Measurements from ENCODE around the gene TAC1. TPM values are rescaled to one million over a fixed set of nuclear protein-coding genes. Genes with fewer than 3 reads are reported as not detected.

Gene TAC1
- total and polyA plus RNA-seq, 2 of the 4 experiments (the other 2 are of a cell fraction), result not detected

DNA sequence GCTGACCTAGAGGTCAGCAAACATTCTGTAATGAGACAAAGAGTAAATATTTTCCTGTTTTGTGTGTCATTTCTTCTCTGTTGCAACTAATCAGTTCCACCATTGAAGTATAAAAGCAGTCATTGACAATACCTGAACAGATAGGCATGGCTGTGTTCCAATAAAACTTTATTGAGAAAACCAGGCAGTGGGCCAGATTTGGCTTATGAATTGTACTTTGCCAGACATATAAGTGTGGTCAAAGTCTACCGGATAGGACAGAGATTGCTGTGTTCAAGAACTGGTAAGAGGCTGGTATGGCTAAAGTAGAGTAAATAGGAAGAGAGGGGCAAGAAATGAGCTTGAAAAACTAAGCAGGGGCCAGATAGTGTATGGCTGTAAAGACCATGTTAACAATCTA lies 38.3 kb upstream of the TAC1 start:
- no peak overlapping the region for H3K14ac ChIP-seq (replicated peaks; ENCODE audit: low read depth, low read length)
- H3K4me3 ChIP-seq (ENCODE audit: insufficient read depth, low read depth, low read length), result no peak overlapping the region
- no peak overlapping the region for H2BK120ac ChIP-seq (ENCODE audit: low read depth, low read length)
- DNase-seq (no peak), ATAC-seq (ENCODE audit: low read depth) (no peak)
- WGBS, 2 experiments (ENCODE audit: extremely low coverage in 2 of 2, insufficient read length in 1 of 2), result 50% methylated on average over 1 of the region's 1 CpG; no CpG with 5 or more reads in 1 of the 2 experiments
- no peaks in the 10 kb centered on the region for H4K20me1 ChIP-seq (ENCODE audit: insufficient read depth, low read length)
- no peak overlapping the region for H2BK5ac ChIP-seq (ENCODE audit: low read depth, low read length, poor library complexity, severe bottlenecking)
- no peak overlapping the region for H4K5ac ChIP-seq (ENCODE audit: low read depth, low read length)
- dilution Hi-C loops (cut with HindIII; ENCODE audit: low sequenced_read_pairs, unreplicated experiment), result no loop called here
- H2AK5ac ChIP-seq (ENCODE audit: low read depth, low read length), result no peak overlapping the region
- no peaks in the 10 kb centered on the region for H3K9me1 ChIP-seq (ENCODE audit: insufficient read depth, low read length)
- in situ Hi-C loops (cut with MboI; ENCODE audit: low sequenced_read_pairs), result no loop called here
- H3K18ac ChIP-seq (ENCODE audit: low read depth, low read length), result no peak overlapping the region
- no TSS peak for BruUV-seq (replicated peaks)
- H3K27ac ChIP-seq (ENCODE audit: insufficient read depth, low read length), result no peak overlapping the region
- no peak overlapping the region for H2AFZ ChIP-seq (replicated peaks; ENCODE audit: low read length, poor library complexity)
- no peak overlapping the region for H3K23ac ChIP-seq (ENCODE audit: low read depth, low read length)
- intact Hi-C loops (cut with micrococcal nuclease), result no loop called here
- no peak overlapping the region for H2BK20ac ChIP-seq (ENCODE audit: low read depth, low read length)
- CTCF ChIA-PET, result no interaction called here
- no peaks in the 10 kb centered on the region for H3K4me1 ChIP-seq (ENCODE audit: control insufficient read depth, insufficient read depth, low read length)
- H3K36me3 ChIP-seq (ENCODE audit: control insufficient read depth, insufficient read depth, low read length), result no peaks in the 10 kb centered on the region
- H3K4ac ChIP-seq (ENCODE audit: low read depth, low read length), result no peak overlapping the region
- no peaks in the 10 kb centered on the region for H3K27me3 ChIP-seq (ENCODE audit: control insufficient read depth, insufficient read depth, low read length)
- H3K79me1 ChIP-seq (ENCODE audit: low read depth in 1 of 2, low read length in 2 of 2), result no peaks in the 10 kb centered on the region
- H3K56ac ChIP-seq (ENCODE audit: extremely low read depth, insufficient read depth, low read length), result no peak overlapping the region
- H3K9me3 ChIP-seq (ENCODE audit: control insufficient read depth, insufficient read depth, low read length), result peaks cover 4% of the 10 kb centered on the region; the same call in 1 of the 2 replicates
- no peak overlapping the region for H4K91ac ChIP-seq (ENCODE audit: insufficient read depth, low read depth, low read length)
- no peak for TF ChIP-seq MAFK (IDR thresholded peaks at IDR 0.05; ENCODE audit: low read depth, low read length)
- TF ChIP-seq, protein P1, sequence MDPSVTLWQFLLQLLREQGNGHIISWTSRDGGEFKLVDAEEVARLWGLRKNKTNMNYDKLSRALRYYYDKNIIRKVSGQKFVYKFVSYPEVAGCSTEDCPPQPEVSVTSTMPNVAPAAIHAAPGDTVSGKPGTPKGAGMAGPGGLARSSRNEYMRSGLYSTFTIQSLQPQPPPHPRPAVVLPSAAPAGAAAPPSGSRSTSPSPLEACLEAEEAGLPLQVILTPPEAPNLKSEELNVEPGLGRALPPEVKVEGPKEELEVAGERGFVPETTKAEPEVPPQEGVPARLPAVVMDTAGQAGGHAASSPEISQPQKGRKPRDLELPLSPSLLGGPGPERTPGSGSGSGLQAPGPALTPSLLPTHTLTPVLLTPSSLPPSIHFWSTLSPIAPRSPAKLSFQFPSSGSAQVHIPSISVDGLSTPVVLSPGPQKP (IDR thresholded peaks at IDR 0.05; ENCODE audit: borderline replicate concordance, low read depth, low read length), result no peak
- no peak for TF ChIP-seq BHLHE40 (IDR thresholded peaks at IDR 0.05; ENCODE audit: low read depth, low read length)
- no peak for TF ChIP-seq RCOR1 (IDR thresholded peaks at IDR 0.05; ENCODE audit: insufficient replicate concordance, low read length)
- TF ChIP-seq RAD21 (IDR thresholded peaks at IDR 0.05; ENCODE audit: low read length), result no peak
- TF ChIP-seq, protein P2, sequence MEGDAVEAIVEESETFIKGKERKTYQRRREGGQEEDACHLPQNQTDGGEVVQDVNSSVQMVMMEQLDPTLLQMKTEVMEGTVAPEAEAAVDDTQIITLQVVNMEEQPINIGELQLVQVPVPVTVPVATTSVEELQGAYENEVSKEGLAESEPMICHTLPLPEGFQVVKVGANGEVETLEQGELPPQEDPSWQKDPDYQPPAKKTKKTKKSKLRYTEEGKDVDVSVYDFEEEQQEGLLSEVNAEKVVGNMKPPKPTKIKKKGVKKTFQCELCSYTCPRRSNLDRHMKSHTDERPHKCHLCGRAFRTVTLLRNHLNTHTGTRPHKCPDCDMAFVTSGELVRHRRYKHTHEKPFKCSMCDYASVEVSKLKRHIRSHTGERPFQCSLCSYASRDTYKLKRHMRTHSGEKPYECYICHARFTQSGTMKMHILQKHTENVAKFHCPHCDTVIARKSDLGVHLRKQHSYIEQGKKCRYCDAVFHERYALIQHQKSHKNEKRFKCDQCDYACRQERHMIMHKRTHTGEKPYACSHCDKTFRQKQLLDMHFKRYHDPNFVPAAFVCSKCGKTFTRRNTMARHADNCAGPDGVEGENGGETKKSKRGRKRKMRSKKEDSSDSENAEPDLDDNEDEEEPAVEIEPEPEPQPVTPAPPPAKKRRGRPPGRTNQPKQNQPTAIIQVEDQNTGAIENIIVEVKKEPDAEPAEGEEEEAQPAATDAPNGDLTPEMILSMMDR (conservative IDR thresholded peaks at IDR 0.05; ENCODE audit: low read depth, low read length), result no peak
- TF ChIP-seq, protein P3, sequence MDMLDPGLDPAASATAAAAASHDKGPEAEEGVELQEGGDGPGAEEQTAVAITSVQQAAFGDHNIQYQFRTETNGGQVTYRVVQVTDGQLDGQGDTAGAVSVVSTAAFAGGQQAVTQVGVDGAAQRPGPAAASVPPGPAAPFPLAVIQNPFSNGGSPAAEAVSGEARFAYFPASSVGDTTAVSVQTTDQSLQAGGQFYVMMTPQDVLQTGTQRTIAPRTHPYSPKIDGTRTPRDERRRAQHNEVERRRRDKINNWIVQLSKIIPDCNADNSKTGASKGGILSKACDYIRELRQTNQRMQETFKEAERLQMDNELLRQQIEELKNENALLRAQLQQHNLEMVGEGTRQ (IDR thresholded peaks at IDR 0.05; ENCODE audit: low read depth, low read length), result no peak
- no peak for TF ChIP-seq CHD1 (IDR thresholded peaks at IDR 0.05; ENCODE audit: low read depth, low read length)
- TF ChIP-seq CEBPB (IDR thresholded peaks at IDR 0.05; ENCODE audit: low read depth, low read length), result no peak
- TF ChIP-seq POLR2A (IDR thresholded peaks at IDR 0.05; ENCODE audit: low read depth, low read length), result no peak
- TF ChIP-seq MXI1 (IDR thresholded peaks at IDR 0.05; ENCODE audit: borderline replicate concordance, low read depth, low read length), result no peak
- TF ChIP-seq RFX5 (IDR thresholded peaks at IDR 0.05; ENCODE audit: low read depth, low read length), result no peak
- TF ChIP-seq FOS (IDR thresholded peaks at IDR 0.05; ENCODE audit: low read depth, low read length), result no peak
- TF ChIP-seq MAZ (IDR thresholded peaks at IDR 0.05; ENCODE audit: borderline replicate concordance, low read depth, low read length), result no peak
- TF ChIP-seq SMC3 (IDR thresholded peaks at IDR 0.05; ENCODE audit: low read depth, low read length), result no peak
- no peak for TF ChIP-seq NFE2L2 (IDR thresholded peaks at IDR 0.05; ENCODE audit: low read depth, low read length)
- no peak overlapping the region for H3K9ac ChIP-seq (ENCODE audit: low read depth, low read length)
- no peak overlapping the region for H2BK15ac ChIP-seq (ENCODE audit: low read depth, low read length)
- POLR2A ChIA-PET (ENCODE audit: unreplicated experiment), result no interaction called here
- H3K4me2 ChIP-seq (ENCODE audit: low read depth, low read length), result no peak overlapping the region
- H2AK9ac ChIP-seq (replicated peaks; ENCODE audit: low read depth, low read length, poor library complexity), result no peak overlapping the region
- no peak overlapping the region for H4K8ac ChIP-seq (ENCODE audit: low read depth in 2 of 2, low read length in 2 of 2)
